ENCODE data around the gene UBQLN3. TPM values are rescaled to one million over a fixed set of nuclear protein-coding genes. Genes with fewer than 3 reads are reported as not detected.

The UBQLN3 gene
- total RNA-seq, 4 donors from 2014 or later = 0.56 to 2.0 (median 1.6) TPM

DNA sequence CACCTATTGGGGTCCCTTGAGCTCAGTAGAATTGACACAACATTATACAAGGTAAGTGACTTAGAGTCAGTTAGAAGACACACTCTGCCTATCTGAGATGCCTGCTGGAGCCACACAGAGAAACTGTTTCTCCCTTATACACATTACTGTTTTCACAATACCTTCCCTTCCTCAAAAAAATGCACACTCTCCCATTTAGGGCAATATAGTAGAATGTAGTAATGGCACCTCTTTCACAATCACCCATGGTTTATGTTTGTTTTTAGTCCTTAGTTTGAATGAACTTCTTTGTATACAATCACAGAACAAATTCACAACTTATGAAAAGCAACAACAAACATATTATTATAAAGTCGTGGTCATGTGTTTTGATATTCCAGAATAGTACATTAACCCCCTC is 24.3 kb upstream of the UBQLN3 start:
- H3K9me3 ChIP-seq = no peaks in the 10 kb centered on the region
- DNase-seq = no peak
- H3K4me3 ChIP-seq (replicated peaks in 1 of 3) = no peak overlapping the region
- intact Hi-C loops (cut with DNase I) = no loop called here
- no peaks in the 10 kb centered on the region for H3K36me3 ChIP-seq
- H3K27me3 ChIP-seq = no peaks in the 10 kb centered on the region
- no peak overlapping the region for H3K27ac ChIP-seq
- no peak for TF ChIP-seq POLR2A (IDR thresholded peaks at IDR 0.05)
- TF ChIP-seq, protein P1, sequence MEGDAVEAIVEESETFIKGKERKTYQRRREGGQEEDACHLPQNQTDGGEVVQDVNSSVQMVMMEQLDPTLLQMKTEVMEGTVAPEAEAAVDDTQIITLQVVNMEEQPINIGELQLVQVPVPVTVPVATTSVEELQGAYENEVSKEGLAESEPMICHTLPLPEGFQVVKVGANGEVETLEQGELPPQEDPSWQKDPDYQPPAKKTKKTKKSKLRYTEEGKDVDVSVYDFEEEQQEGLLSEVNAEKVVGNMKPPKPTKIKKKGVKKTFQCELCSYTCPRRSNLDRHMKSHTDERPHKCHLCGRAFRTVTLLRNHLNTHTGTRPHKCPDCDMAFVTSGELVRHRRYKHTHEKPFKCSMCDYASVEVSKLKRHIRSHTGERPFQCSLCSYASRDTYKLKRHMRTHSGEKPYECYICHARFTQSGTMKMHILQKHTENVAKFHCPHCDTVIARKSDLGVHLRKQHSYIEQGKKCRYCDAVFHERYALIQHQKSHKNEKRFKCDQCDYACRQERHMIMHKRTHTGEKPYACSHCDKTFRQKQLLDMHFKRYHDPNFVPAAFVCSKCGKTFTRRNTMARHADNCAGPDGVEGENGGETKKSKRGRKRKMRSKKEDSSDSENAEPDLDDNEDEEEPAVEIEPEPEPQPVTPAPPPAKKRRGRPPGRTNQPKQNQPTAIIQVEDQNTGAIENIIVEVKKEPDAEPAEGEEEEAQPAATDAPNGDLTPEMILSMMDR (IDR thresholded peaks at IDR 0.05) = no peak
- no peaks in the 10 kb centered on the region for H3K4me1 ChIP-seq
- 67 to 84% methylated on average over 1 of the region's 1 CpG for WGBS, 2 donors

DNA sequence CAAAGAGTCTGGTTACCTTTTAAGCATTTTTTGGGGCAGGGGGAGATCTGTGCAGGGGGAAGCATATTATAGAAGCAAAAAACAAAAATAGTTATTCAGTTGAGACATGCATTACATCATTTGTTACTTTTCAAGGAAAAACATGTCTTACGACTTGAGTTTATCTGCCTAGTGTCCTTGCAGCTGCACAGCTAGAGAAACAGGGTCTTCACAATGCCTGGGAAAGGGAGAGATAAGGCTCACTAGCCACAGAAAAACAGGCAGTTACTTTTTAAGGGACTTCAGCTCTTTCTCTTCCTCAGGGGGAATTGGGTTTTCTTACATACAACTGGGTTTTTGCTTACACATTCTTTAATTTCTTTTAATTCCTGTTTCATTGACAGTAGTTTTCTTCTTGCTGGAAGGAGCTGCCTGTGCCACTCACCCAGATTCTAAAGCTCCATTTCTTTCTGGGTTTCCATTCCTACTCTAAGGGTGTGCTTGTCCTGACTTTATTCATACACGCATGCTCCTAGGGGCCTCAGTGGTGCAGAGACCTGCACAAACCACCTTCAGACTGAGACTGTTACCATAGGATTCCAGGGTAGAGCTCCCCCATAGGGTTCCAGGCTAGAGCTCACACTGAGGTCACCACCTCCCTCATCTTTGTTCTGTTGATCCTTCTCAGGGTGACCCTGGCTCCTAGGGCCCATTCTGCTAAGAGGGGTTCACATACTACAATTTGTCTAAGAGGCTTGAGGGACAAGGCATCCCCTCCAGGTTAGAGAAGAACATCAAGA is 21.5 kb upstream of the UBQLN3 start:
- H3K36me3 ChIP-seq = no peaks in the 10 kb centered on the region
- TF ChIP-seq, protein P1 (IDR thresholded peaks at IDR 0.05) = no peak
- TF ChIP-seq POLR2A (IDR thresholded peaks at IDR 0.05) = no peak
- no peak for DNase-seq
- H3K27ac ChIP-seq = no peak overlapping the region
- no peaks in the 10 kb centered on the region for H3K9me3 ChIP-seq
- intact Hi-C loops (cut with DNase I) = no loop called here
- H3K27me3 ChIP-seq = no peaks in the 10 kb centered on the region
- no peaks in the 10 kb centered on the region for H3K4me1 ChIP-seq
- no peak overlapping the region for H3K4me3 ChIP-seq (replicated peaks in 1 of 3)
- WGBS, 2 donors = 80 to 85% methylated on average over 2 of the region's 2 CpGs

DNA sequence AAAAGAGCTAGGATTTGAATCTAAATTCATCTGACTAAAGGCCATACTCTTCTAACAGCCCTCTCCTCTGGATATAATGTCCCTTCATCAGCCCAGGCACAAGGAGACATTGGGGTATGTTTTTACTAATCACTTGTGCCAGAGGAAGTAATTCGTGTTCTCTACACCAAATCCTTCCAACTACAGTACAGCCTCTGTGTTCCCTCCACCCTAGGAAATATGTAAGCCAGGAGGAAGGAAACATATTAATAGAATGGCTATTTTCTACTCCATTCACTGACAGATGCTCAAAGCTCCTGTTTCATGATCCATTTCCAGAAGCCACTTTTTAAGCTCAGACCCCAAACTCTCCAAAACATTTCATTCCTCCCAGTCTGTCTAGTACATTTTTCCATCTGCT is 18.7 kb upstream of the UBQLN3 start:
- intact Hi-C loops (cut with DNase I) = no loop called here
- H3K9me3 ChIP-seq = no peaks in the 10 kb centered on the region
- no peaks in the 10 kb centered on the region for H3K4me1 ChIP-seq
- 39 to 63% methylated on average over 1 of the region's 1 CpG for WGBS, 2 donors
- TF ChIP-seq, protein P1 (IDR thresholded peaks at IDR 0.05) = no peak
- TF ChIP-seq POLR2A (IDR thresholded peaks at IDR 0.05) = no peak
- no peak overlapping the region for H3K27ac ChIP-seq
- H3K36me3 ChIP-seq = no peaks in the 10 kb centered on the region
- no peak overlapping the region for H3K4me3 ChIP-seq (replicated peaks in 1 of 3)
- no peaks in the 10 kb centered on the region for H3K27me3 ChIP-seq
- no peak for DNase-seq

DNA sequence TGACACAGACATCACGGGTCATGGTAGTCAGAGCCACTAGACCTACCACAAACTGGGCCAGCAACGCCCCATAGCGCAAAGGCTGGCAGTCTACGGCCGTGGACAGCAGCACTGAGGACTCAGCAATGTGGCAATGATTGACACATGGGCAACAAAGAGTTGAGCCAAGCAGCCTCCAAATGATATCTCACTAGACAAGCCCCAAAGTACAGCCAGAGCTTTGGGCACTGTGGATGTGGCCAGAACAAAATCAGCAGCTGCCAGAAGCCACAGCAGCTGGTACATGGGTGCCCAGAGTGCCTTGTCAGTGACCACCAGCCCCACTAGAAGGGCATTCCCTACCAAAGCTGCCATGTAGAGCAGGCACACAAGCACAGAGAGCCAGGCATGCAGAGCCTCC is 18.0 kb upstream of the UBQLN3 start:
- intact Hi-C loops (cut with DNase I) = no loop called here
- Histone ChIP-seq H3K27ac (no peak overlapping the region), H3K4me3 (replicated peaks in 1 of 3) (no peak overlapping the region), H3K36me3 (no peaks in the 10 kb centered on the region), H3K9me3 (no peaks in the 10 kb centered on the region), H3K4me1 (no peaks in the 10 kb centered on the region), H3K27me3 (no peaks in the 10 kb centered on the region)
- TF ChIP-seq POLR2A (IDR thresholded peaks at IDR 0.05) = no peak
- TF ChIP-seq, protein P1 (IDR thresholded peaks at IDR 0.05) = no peak
- DNase-seq = no peak
- WGBS, 2 donors = 98 to 100% methylated on average over 4 to 5 of the region's 5 CpGs

DNA sequence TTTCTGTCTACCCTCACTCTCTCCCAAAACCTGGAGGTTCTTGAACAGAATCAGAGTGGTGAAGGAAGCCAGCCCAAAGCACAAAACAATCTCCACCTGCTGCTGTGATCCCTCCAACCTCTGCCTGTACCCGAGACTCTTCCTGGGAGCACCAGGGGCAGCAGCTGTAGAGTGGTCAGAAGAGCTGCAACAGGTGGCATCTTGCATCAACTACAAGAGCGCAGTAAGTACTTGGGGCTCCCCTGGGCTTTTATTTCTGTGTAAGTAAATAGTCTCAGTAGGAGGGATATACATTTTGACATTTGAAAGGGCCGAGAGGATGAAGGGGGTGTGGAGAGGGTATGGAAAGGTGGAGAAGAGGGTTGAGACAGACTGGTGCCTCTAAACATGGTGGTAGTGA is 15.0 kb upstream of the UBQLN3 start:
- no peak overlapping the region for H3K27ac ChIP-seq
- no peaks in the 10 kb centered on the region for H3K9me3 ChIP-seq
- no peaks in the 10 kb centered on the region for H3K36me3 ChIP-seq
- no peak overlapping the region for H3K4me3 ChIP-seq (replicated peaks in 1 of 3)
- H3K4me1 ChIP-seq = no peaks in the 10 kb centered on the region
- TF ChIP-seq, protein P1 (IDR thresholded peaks at IDR 0.05) = no peak
- no peak for TF ChIP-seq POLR2A (IDR thresholded peaks at IDR 0.05)
- H3K27me3 ChIP-seq = no peaks in the 10 kb centered on the region
- intact Hi-C loops (cut with DNase I) = no loop called here
- DNase-seq = no peak
- WGBS, 2 donors = 68 to 76% methylated on average over 3 of the region's 3 CpGs
